Activated CD8-positive, alpha-beta memory T cell treated with anti-CD3 and anti-CD28 coated beads for 4 hours (primary cell): ENCODE measurements around the gene RFPL4AL1.
"Not testable (repeated sequence)": the region's sequence is repeated elsewhere in the genome, so short reads cannot be mapped to it uniquely, and the experiment has no call there.

ENCODE experiments used
- DNase-seq, 2 donors: peaks; one replicate each; pipeline ENCODE4 v3.0.0-alpha.2; 2020; ENCODE audit warnings: low read depth in 2 of 2

RFPL4AL1 gene

GRCh38 chr19:55768818-55769217, at the start of gene RFPL4AL1:
TSS of gene RFPL4AL1 (plus strand) at chr19:55769118. CDS start at chr19:55771805, 2,687 bp downstream.
- DNase-seq = not testable (repeated sequence)

DNA sequence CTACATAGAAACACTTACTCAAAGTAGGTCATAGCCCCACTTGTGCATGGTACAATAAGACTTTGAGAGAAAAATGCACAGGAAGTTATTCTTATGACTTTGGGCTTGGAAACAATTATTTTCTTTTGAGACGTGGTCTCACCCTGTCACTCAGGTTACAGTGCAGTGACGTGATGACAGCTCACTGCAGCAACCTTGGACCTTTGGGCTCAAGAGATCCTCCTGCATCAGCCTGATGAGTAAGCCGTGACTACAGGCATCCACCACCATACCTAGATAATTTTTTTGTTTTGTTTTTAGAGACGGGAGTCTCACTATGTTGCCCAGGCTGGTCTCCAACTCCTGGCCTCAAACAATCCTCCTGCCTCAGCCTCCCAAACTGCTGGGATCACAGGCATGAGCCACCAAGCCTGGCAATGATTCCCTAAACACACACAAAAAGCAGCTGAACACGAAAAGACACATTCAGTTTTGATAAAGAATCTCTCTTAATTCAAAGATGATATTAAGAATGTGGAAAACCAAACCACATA, 48.6 kb upstream of the RFPL4AL1 start:
- DNase-seq = no peak

DNA sequence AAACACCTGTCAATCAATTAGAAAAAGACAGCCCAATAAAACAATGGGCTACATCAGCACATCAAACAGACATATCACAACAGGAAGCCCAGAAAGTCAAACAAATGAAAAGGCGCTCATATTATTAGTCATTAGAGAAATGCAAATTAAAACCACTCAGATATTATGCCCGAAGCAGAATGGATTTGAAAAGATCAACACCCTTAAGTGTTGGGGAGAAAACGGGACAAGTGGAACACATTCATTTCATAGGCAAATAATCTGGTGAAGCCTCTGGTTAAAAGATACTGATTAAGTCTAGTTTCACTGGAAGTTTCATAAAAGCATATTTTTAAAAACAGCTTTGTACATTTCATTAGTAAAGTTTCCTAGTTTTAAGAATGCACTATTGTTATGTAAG, 48.1 kb upstream of the RFPL4AL1 start:
- DNase-seq = no peak

DNA sequence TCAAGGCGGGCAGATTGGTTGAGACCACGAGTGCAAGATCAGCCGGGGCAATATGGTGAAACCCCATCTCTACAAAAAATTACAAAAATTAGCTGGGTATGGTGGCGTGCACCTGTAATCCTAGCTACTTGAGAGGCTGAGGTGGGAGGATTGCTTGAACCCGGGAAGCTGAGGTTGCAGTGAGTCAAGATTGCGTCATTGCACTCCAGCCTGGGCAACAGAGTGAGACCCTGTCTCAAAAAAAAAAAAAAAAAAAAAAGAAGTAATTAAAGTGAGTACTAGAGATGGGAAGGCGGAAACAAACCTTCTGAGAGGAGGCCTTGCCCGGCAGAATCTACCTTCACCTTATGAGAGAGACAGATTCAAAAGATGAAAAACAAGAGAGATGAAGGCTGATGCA, 45.4 kb upstream of the RFPL4AL1 start:
- DNase-seq = no peak

DNA sequence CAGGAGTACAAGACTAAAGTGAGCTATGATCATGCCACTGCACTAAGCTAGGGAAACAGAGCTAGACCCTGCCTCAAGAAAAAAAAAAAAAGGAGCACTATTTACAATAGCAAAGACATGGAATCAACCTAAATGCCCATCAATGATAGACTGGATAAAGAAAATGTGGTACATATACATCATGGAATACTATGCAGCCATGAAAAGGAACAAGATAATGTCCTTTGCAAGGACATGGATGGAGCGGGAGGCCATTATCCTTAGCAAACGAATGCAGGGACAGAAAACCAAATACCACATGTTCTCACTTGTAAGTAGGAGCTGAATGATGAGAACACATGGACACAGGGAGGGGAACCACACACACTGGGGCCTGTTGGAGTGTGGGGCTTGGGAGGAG, 38.5 kb upstream of the RFPL4AL1 start:
- DNase-seq = not testable (repeated sequence)

- no peak for DNase-seq
Observed at GRCh38 chr19:55738302-55738701, 30.6 kb upstream of the RFPL4AL1 start, which contains the start of gene NLRP9. TSS of gene NLRP9 (minus strand) at chr19:55738402. CDS start at chr19:55738374, 28 bp downstream.

DNA sequence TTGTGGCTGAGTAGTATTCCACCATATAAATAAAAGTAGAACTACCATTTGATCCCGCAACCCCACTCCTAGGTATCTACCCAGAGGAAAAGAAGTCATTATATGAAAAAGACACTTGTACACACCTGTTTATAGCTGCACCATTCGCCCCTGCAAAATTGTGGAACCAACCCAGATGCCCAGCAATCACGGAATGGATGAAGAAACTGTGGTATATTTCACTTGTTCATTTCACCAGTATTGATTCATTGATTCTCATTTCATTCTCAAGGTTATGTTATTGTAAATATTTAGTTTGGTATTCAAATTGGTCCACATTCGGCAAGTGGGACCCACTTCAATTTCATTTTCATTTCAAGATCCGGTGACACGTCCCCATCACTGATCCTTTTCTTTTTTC, 18.2 kb upstream of the RFPL4AL1 start:
- DNase-seq = no peak

DNA sequence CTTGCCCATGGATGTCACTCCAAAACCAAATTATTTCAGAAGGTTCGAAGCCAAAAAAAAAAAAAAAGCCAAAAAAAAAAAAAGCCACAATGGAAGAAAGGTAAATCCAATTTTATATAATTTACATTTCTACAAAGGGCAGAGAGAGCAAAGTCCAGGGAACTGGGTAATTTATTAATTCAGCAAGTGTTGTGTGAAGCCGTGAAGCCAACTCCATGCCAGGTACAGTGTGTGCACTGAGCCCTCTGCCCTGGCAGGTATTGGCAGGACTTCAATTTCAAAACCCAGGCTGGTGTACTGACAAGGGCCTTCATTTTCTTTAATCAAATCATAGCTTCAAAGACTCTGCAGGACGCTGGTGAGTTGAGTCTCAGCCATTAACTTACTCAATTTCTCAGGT, 15.5 kb upstream of the RFPL4AL1 start:
- no peak for DNase-seq

- not testable (repeated sequence) for DNase-seq
Observed at GRCh38 chr19:55756808-55757207, 12.1 kb upstream of the RFPL4AL1 start.

- not testable (repeated sequence) for DNase-seq
Observed at GRCh38 chr19:55758797-55759196, 10.1 kb upstream of the RFPL4AL1 start, which contains the start of gene RFPL4A. TSS of gene RFPL4A (plus strand) at chr19:55759097. CDS start at chr19:55761801, 2,704 bp downstream.

DNA sequence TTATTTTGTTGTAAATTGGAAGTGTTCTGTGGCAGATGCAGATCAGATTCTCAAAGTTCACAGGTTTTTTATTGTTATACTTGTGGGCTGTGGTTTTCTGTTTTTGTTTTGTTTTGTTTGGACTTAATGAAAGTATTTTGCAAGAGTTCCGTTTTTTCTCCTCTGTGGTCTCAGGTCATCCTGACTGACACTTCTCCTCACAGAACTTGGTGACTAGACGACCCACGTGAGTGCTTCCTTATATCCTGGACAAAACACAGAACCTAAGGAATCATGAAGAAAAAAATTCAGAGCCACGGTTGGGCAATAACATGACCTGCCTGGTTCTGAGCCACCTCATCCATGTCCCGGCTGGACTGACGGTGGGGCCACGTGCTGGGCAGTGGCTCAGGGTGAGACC, 2.5 kb upstream of the RFPL4AL1 start:
- DNase-seq = no peak

DNA sequence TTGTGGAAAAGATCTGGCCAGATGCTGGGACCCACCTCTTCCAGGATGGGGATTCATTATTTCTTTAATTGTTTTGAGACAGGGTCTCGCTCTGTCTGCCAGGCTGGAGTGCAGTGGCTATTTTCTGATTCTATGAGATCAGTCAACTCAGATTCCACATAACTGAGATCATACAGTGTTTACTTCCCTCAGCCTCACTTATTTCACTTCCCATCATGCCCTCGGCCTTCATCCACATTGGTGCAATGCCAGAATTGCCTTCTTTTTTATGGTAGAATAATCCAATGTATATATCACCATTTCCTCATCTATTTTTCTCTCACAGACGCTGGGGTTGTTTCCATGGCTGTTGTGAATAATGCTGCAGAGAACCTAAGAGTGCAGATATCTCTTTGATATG, 714 bp downstream of the RFPL4AL1 start:
- not testable (repeated sequence) for DNase-seq

DNA sequence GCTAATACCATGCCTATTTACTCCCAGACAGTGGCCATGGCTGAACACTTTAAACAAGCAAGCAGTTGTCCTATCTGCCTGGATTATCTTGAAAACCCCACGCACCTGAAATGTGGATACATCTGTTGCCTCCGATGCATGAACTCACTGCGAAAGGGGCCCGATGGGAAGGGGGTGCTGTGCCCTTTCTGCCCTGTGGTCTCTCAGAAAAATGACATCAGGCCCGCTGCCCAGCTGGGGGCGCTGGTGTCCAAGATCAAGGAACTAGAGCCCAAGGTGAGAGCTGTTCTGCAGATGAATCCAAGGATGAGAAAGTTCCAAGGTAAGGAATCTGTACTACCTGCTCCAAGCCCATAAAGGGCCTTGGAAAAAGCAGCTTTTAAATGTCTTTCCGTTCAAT, 8.6 kb downstream of the RFPL4AL1 start:
- no peak for DNase-seq

DNA sequence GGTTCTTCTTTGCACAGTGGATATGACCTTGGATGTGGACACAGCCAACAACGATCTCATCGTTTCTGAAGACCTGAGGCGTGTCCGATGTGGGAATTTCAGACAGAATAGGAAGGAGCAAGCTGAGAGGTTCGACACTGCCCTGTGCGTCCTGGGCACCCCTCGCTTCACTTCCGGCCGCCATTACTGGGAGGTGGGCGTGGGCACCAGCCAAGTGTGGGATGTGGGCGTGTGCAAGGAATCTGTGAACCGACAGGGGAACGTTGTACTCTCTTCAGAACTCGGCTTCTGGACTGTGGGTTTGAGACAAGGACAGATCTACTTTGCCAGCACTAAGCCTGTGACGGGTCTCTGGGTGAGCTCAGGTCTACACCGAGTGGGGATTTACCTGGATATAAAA, 9.4 kb downstream of the RFPL4AL1 start:
- no peak for DNase-seq

GRCh38 chr19:55781112-55781511, 12.2 kb downstream of the RFPL4AL1 start:
- no peak for DNase-seq

- DNase-seq = no peak
Observed at GRCh38 chr19:55795021-55795420, 26.1 kb downstream of the RFPL4AL1 start.

DNA sequence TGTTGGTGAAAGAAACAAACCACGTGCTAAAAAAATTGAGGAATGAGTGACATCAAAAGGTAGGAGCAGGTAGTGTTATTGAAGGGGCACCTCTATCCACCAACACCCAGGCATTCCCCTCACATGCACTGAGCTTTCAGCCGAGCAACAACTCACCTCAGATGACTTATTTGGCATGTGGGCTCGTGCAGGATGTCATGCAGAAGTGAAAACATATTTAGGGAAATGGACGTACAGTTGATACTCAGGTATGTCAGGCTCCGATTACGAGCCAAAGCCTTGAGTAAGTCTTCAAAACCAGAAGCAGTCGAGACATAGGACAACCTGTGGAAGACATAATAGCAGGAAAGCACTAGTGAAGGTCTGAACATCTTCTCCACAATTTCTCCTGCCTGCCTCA, 32.5 kb downstream of the RFPL4AL1 start:
- DNase-seq = no peak

- DNase-seq = no peak
Observed at GRCh38 chr19:55802281-55802680, 33.4 kb downstream of the RFPL4AL1 start.

DNA sequence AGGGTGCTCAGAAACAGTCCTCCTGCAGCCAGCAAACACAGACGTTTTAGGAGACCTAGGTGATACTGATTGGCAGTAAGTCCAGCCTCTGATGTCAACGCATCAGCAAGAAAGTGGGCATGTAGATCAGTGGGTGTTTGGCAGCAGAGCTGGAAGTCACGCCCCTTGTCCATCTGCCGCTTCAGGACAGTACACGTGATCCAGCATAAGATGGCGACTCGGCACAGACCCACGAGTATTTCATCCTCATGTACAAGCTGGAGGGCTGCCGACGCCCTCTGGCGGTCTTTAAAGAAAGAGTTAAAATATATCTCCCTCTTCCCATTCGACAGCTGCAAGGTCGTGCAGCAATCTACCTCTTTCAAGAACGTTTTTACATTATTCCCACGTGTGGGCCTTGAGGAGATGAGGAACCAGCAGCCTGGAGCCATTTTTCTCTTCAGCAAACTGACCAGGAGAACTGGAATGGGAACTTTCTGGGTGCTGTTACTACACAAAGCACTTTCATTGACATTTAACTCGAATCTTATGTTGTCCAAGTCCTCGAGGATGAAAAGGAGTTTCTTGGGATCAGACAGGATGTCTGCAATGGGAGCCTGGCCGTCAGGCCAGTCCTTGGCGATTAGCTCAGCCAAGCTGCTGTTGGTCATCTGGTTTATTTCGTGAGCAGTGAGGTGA, 40.6 kb downstream of the RFPL4AL1 start:
- DNase-seq = peak in 1 of 2 donors; percentile 2

- no peak for DNase-seq
Observed at GRCh38 chr19:55811340-55811739, 42.4 kb downstream of the RFPL4AL1 start.

GRCh38 chr19:55812449-55812848, 43.5 kb downstream of the RFPL4AL1 start:
- no peak for DNase-seq

- no peak for DNase-seq
Observed at GRCh38 chr19:55813906-55814305, 45.0 kb downstream of the RFPL4AL1 start.

- DNase-seq = no peak
Observed at GRCh38 chr19:55820037-55820436, 51.1 kb downstream of the RFPL4AL1 start.
